ENCODE results near the gene GUCY1B1. TPM values are rescaled to one million over a fixed set of nuclear protein-coding genes. Genes with fewer than 3 reads are reported as not detected.

GUCY1B1 gene
- total RNA-seq, 1 experiment from 2014 or later = 0.92 TPM

DNA sequence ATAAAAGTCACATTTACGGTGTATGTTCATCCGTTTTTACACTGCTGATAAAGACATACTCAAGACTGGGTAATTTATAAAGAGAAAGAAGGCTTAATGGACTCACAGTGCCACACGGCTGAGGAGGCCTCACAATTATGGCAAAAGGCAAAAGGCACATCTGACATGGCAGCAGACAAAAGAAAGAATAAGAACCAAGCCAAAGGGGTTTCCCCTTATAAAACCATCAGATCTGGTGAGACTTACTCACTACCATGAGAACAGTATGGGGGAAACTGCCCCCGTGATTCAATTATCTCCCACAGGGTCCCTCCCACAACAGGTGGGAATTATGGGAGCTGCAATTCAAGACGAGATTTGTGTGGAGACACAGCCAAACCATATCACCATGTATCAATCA lies 7.3 kb upstream of the GUCY1B1 start:
- Histone ChIP-seq H3K36me3 (no peaks in the 10 kb centered on the region), H3K4me3 (no peak overlapping the region), H3K27me3 (no peaks in the 10 kb centered on the region), H3K9me3 (no peaks in the 10 kb centered on the region)
- DNase-seq = no peak

DNA sequence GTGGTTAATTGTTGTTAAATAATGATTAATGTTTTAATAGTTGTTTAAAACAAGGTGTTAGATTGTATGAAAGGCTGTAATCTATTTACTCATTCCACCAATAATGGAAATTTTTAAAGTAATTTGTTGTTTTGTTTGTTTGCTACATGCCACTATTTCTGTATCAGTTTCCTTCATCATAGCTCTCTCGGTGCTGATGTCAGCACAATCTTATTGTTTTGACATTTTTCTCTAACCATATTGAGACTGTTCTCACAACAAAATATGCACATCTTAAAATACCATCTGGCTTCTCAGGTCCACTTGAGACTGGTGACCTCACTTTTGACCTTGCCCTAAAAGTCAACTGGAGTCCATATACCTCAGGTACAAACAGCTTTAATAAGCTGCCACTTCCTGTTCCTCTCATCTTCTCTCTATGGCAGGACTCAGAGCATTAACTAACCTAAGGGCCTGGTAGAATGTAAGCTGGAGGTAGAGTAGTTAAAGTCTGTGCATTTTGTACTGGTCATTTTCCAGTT lies 1.0 kb upstream of the GUCY1B1 start:
- no peaks in the 10 kb centered on the region for H3K27me3 ChIP-seq
- H3K9me3 ChIP-seq = no peaks in the 10 kb centered on the region
- H3K4me3 ChIP-seq = no peak overlapping the region
- H3K36me3 ChIP-seq = no peaks in the 10 kb centered on the region
- no peak for DNase-seq

DNA sequence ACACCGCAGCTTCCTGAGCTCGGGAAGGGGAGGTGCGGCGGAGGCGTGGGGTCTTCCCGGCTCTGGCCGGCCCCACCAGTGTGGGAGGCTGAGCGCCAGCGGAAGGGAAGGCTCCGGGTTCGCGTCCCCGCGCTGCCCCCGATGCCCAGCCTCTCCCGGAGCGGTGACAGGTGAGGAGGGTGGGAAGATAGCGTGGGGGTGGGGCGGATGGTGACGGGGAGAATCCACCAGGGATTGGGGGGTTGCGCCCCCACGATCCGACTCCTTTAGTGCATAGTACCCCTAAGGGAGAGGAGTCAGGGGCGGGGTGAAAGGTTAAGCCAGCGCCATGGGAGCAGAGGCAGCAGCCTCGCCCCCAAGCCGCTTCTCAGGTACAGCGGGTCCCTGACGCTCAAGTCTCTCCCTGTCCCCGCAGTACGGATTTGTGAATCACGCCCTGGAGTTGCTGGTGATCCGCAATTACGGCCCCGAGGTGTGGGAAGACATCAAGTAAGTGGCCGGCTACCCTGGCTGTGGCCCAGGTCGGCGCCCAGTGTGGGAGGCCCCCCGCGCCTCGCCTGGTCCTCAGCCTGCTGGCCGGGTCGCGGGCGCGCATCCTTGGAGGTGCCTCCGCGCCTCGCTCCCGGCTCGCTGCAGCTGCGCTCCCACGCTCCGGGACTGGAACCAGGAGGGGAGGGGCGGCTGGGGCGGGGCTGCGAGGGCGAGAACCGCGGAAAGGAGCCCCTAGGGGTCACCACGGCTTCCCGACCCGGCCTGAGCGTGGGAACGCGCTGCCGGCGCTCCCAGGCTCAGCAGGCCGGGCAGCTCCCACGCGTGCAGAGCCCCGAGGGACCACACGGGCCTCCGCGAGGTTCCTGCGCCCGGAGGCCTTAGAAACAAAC lies 791 bp downstream of the GUCY1B1 start:
- no peaks in the 10 kb centered on the region for H3K9me3 ChIP-seq
- DNase-seq = peak; percentile 28
- no peaks in the 10 kb centered on the region for H3K36me3 ChIP-seq
- peak overlapping the region; percentile 57 for H3K4me3 ChIP-seq
- no peaks in the 10 kb centered on the region for H3K27me3 ChIP-seq

DNA sequence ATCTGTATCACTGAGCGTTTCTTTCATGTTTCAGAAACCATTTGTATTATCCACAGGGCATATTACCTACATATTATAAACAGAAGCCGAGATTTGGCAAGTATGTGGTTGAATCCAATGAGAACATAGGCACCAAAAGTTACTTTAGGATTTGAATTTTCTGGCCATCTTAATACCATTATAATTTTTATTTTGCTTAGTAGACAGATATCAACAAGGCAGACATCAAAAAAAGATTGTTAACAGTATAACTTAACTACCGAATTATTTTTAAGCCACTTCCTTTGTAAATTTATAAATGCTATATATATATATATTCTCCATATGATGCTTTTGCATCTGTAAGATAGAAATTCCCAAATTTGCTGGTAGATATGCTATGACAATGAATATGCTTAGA lies 2.2 kb downstream of the GUCY1B1 start:
- DNase-seq = no peak
- Histone ChIP-seq H3K4me3 (no peak overlapping the region), H3K36me3 (no peaks in the 10 kb centered on the region), H3K9me3 (no peaks in the 10 kb centered on the region), H3K27me3 (no peaks in the 10 kb centered on the region)

DNA sequence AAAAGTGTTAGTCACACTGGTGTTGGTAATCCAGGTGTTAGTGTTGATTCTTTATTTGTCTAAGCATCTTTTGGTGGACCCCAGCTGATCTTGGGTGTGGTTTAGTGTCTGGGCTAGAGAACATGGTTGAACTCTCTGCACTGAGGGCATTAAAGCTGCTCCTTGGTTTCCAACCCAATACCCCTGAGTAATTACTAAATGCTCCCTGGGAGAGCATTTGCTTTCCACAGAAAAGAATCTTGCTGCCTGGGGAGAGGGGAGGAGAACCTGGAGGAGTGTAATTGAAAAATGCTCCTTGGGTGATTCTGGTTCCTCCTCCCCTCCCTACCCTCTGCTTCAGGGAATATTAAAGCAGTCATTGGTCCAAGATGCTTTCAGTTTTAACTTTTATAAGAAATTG lies 3.1 kb downstream of the GUCY1B1 start:
- no peaks in the 10 kb centered on the region for H3K9me3 ChIP-seq
- H3K4me3 ChIP-seq = no peak overlapping the region

DNA sequence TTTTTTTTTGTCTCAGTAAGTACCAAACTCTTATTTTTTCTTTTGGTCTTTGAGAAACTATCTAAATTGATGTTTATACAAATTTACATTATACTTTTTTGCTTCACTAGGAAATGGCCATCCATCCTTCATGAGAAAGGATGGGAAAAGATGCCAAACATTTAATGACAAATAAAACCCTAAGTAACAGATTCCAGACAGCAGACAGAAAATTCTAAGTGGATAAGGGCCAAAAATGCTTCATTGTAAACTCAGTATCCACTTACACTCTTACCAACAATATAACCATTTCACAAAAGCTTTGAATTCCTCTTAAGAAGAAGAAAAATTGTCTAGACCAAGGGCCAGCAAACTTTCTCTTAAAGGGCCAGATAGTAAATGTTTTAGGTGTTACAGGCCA lies 3.5 kb downstream of the GUCY1B1 start:
- no peak for DNase-seq
- H3K4me3 ChIP-seq = no peak overlapping the region
- no peaks in the 10 kb centered on the region for H3K27me3 ChIP-seq
- H3K36me3 ChIP-seq = no peaks in the 10 kb centered on the region
- no peaks in the 10 kb centered on the region for H3K9me3 ChIP-seq

More for the DNA sequence above, 3.1 kb downstream of the GUCY1B1 start:
- no peak for DNase-seq
- H3K36me3 ChIP-seq = no peaks in the 10 kb centered on the region
- H3K27me3 ChIP-seq = no peaks in the 10 kb centered on the region

DNA sequence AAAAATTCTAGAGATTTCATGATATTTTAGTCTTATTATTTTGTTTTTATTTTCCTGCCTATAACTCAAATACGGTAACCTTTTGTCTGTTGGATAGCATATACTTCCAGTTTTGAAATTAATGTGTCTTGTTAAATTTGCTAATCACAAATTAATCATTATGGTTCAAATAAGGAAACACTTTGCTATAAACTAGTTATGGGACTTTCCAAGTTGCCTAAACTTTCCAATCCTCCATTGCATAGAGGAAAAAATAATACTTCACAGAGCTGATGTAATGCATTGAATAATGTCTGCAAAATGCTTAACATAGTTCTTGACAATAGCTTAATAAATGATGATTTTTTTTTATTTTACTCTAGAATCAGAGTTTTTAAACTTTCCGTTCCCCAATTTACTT lies 4.7 kb downstream of the GUCY1B1 start:
- H3K36me3 ChIP-seq = no peaks in the 10 kb centered on the region
- no peaks in the 10 kb centered on the region for H3K9me3 ChIP-seq
- no peak for DNase-seq
- no peaks in the 10 kb centered on the region for H3K27me3 ChIP-seq
- H3K4me3 ChIP-seq = no peak overlapping the region

DNA sequence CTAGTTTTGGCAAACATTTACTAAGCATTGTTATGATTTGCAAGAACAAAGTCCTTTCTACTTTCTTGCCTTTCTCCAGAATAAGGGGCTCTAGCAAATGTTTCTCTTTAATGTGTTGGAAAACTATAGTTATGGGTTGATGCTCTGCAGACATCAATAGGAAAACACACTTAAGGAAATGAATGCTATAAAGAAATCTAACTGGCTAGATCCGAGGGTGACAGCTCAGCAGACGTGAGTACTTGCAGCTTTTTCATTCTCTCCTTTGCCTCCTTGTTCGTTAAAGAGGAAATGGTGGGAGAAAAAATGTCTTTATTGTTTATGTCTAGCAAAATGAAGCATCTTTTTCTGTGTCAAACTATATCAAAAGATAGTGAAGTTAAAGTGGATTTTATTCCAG lies 6.3 kb downstream of the GUCY1B1 start:
- Histone ChIP-seq H3K4me3 (no peak overlapping the region), H3K9me3 (no peaks in the 10 kb centered on the region), H3K27me3 (no peaks in the 10 kb centered on the region), H3K36me3 (no peaks in the 10 kb centered on the region)
- no peak for DNase-seq

DNA sequence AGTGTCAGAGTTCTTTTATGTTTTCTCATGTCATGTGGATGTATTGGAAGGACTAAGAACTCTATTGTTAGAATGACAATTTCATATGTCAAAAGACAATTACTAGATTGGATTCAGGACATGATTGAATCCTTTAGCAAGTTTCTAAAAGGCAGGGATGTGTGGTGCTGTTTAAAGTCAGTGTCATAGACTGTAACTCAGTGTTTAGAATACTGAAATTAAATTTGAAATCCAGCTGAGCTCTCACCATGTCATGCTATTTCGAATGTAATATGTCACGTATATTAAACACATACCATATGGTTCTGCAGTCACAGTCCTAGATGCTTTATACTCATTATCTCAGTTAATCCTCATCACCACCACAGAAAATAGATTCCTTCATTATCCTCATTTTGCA lies 7.8 kb downstream of the GUCY1B1 start:
- no peak overlapping the region for H3K4me3 ChIP-seq
- no peaks in the 10 kb centered on the region for H3K36me3 ChIP-seq
- no peak for DNase-seq
- no peaks in the 10 kb centered on the region for H3K27me3 ChIP-seq
- H3K9me3 ChIP-seq = no peaks in the 10 kb centered on the region

DNA sequence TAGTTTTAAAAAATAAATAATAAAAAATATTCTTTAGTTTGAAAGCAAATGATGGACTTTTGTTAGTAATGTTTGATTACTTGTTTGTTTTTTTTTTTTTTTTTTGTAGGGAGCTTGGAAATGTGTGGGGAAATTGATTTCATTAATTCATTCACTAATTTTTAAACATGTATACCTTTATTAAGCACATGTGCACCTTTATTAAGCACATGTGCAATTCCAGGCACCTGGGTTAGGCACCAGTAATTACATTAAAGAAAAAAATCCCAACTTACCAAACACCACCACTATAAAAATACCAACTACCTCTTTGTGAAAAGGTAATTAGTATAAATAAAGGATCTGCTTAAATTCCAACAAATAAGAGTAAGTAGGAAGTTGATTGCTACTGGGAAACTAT lies 9.5 kb downstream of the GUCY1B1 start:
- Histone ChIP-seq H3K9me3 (no peaks in the 10 kb centered on the region), H3K4me3 (no peak overlapping the region), H3K27me3 (no peaks in the 10 kb centered on the region), H3K36me3 (no peaks in the 10 kb centered on the region)
- DNase-seq = no peak

DNA sequence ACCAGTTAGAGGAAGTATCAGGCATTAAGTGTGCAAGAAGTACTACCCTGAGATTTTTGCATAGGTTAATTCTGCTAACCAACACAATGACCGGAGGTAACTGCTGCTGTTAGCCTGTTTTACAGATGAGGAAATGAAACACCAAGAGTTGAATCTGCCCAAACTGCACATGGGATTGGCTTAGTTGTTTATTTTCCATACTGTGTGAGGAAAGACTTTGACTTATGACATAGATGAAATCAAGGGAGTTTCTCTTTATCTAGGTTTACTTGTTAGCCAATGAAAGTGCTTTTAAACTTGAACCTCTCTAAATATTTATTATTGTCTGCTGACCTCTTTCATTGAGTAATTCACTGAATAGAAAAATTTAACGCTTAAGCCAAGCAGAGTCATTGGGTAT lies 10.3 kb downstream of the GUCY1B1 start:
- Histone ChIP-seq H3K4me3 (no peak overlapping the region), H3K36me3 (no peaks in the 10 kb centered on the region), H3K9me3 (no peaks in the 10 kb centered on the region), H3K27me3 (no peaks in the 10 kb centered on the region)
- DNase-seq = no peak

DNA sequence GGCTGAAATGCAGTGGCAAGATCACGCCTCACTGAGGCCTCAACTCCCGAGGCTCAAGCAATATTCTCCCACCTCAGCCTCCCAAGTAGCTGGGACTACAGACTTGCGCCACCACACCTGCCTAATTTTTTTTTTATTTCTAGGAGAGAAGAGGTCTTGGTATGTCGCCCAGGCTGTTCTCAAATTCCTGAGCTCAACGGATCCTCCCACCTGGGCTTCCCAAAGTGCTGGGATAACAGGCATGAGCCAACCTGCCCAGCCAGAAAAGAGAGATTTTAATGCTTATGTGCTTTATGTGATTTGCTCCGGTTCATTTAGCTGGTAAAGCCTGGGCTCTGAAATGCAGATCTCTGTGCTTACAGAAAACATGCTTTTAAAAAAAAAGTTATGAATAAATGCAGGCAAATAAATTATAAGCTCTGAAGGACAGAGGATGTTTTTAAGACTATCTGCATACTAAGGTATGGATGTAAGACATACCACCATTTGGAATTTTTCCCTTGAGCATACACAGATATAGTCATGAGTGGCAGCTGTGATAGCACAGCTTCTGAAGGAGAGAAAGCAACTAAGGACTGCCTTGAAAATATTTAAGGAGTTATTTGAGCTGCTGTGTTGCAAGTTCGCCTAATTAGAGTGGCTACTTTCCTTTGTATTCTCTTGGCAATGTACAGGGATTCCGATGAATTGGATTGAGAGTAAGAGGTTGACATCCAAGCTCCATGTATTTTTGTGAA lies 13.8 kb downstream of the GUCY1B1 start:
- Histone ChIP-seq H3K4me3 (no peak overlapping the region), H3K27me3 (no peaks in the 10 kb centered on the region), H3K36me3 (no peaks in the 10 kb centered on the region), H3K9me3 (no peaks in the 10 kb centered on the region)
- no peak for DNase-seq

DNA sequence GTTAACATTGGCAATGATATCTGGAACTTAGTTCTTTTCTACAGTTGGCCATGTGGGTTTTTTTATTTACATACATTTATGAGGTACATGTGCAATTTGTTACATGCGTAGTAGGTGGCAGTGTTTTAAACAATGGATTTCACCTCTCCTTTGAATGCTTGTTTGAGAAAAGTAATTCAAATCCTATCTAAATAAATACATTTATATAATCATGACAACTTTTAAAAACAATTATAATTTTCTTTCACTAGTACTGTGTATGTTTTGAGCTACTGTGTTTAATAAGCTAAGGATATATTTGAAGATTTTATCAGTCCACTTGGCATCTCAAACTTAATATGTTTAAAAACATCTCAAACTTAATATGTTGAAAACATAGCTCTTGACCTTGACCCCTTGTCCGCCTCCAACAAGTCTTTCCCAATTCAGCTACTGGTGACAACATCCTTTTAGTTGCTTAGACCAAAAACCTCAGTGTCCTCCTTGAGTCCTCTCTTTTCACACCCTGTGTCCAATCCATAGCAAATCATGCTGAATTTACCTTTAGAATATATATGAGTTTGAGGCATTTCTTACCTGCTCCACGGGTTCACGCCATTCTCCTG lies 14.5 kb downstream of the GUCY1B1 start:
- no peak for DNase-seq

DNA sequence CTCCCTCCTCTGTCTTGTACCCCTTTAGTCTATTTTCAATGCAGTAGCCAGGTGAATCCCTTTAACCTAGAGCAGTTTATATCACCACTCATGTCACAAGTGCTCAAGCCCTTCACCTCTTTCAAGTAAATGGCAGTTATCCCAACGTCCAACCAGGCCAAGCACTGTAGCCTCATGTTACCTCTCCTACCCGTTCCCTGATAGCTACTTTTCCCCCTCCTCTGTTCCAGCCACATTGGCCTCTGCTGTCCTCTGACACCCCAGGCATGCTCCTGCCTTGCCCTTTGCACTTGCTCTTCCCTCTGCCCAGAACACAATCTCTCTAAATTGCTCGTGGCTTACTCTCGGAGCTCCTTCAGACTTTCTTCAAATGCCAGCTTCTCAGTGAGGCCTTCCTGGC lies 15.2 kb downstream of the GUCY1B1 start:
- Histone ChIP-seq H3K9me3 (no peaks in the 10 kb centered on the region), H3K4me3 (no peak overlapping the region), H3K27me3 (no peaks in the 10 kb centered on the region), H3K36me3 (no peaks in the 10 kb centered on the region)
- DNase-seq = no peak

More for the DNA sequence above, 14.5 kb downstream of the GUCY1B1 start:
- H3K9me3 ChIP-seq = no peaks in the 10 kb centered on the region
- no peaks in the 10 kb centered on the region for H3K36me3 ChIP-seq
- no peaks in the 10 kb centered on the region for H3K27me3 ChIP-seq
- H3K4me3 ChIP-seq = no peak overlapping the region

DNA sequence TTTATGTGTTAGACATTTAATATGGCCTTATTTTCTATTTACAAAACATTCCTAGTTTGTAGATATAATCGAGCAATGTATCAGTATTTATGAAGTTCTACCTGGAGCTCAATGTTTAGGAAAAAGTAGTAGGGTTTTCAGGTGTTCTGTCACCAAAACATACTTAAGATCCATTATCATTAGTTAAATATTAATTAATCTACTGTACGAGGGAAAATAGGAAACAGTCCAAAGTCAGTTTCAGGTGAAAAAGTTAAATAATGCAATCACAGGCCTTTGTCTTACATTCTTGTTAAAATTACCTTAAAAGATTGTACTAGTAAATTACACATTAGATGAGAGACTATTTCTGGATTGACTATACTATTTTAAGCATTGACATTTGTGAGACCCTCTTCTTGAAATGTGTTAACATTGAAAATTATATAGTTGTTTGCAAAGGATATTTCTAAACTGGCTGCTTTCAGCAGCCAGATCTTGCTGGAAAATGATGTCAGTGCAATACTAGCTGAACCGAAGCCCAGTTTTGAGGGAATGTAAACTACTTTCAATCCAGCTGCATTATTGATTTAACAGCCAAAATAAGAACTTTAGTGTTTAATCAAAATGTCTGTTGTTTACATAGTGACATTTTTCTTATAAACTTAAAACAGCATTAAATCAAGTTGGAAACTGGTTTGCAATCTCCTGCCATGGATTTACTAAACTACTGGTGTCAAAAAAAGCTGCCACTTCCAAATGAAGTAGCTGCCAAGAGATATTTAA lies 19.3 kb downstream of the GUCY1B1 start:
- no peak overlapping the region for H3K4me3 ChIP-seq
- DNase-seq = peak; percentile 14
- H3K27me3 ChIP-seq = no peaks in the 10 kb centered on the region
- H3K9me3 ChIP-seq = no peaks in the 10 kb centered on the region
- no peaks in the 10 kb centered on the region for H3K36me3 ChIP-seq

DNA sequence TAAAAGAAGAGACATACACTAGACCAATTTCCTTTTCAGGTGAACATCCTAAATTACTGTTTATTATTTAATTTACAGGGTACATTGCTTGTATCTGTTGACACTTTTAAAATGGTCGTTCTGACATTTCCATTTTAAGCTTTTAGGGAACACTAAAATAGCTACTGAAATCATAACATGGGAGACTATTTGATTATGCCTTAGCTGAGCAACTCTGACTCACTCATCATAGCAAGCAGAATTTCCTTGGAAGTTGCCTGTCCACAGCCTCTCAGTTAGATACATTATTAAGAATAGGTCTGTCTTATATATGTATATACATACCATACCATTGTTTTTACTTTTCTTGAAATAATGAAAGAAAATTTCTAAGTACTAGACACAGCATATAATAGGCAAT lies 22.0 kb downstream of the GUCY1B1 start:
- Histone ChIP-seq H3K27me3 (no peaks in the 10 kb centered on the region), H3K4me3 (no peak overlapping the region), H3K36me3 (no peaks in the 10 kb centered on the region), H3K9me3 (no peaks in the 10 kb centered on the region)
- DNase-seq = no peak
